CD4-positive, CD25-positive, alpha-beta regulatory T cell (primary cell): ENCODE measurements around the gene NRF1. TPM values are rescaled to one million over a fixed set of nuclear protein-coding genes. Genes with fewer than 3 reads are reported as not detected.
"Not testable (repeated sequence)": the region's sequence is repeated elsewhere in the genome, so short reads cannot be mapped to it uniquely, and the experiment has no call there.

ENCODE experiments used
- ATAC-seq, 2 donors: fragments of 150-1000 bp; cut with Tn5 transposase; one replicate each; pipeline ENCODE4 v1.10.0; 2021; ENCODE audit warnings: low read depth in 2 of 2, moderate number of reproducible peaks in 2 of 2, moderate library complexity in 1 of 2
- DNase-seq, 3 donors: peaks; one replicate each; pipeline versions ENCODE4 v3.0.0 to v3.0.0-alpha.2; 2012 to 2022; ENCODE audit warnings: mixed read lengths in 1 of 3
- H3K27ac ChIP-seq: one replicate; pipeline ENCODE4 v1.7.0; 2013; ENCODE audit warnings: mild to moderate bottlenecking, low read length; ENCODE audit not compliant: insufficient read depth, poor library complexity, severe bottlenecking
- H3K27me3 ChIP-seq: one replicate; pipeline ENCODE4 v1.7.0; 2013; ENCODE audit warnings: low read length; ENCODE audit not compliant: control insufficient read depth, insufficient read depth
- H3K36me3 ChIP-seq: one replicate; pipeline ENCODE4 v1.7.0; 2013; ENCODE audit warnings: mild to moderate bottlenecking, low read length, moderate library complexity; ENCODE audit not compliant: control insufficient read depth, insufficient read depth
- H3K4me1 ChIP-seq: 2 replicates; pipeline ENCODE4 v1.7.0; 2013; ENCODE audit warnings: mild to moderate bottlenecking, low read length; ENCODE audit not compliant: insufficient read depth, control insufficient read depth, poor library complexity, severe bottlenecking
- H3K4me3 ChIP-seq: one replicate; pipeline ENCODE4 v1.7.0; 2013; ENCODE audit warnings: low read depth, mild to moderate bottlenecking, low read length, moderate library complexity
- H3K9me3 ChIP-seq, 2 experiments: 1 replicate in 1 of 2; 2 replicates in 1 of 2; pipeline ENCODE4 v1.7.0; 2013; ENCODE audit warnings: low read length in 2 of 2, mild to moderate bottlenecking in 1 of 2, moderate library complexity in 1 of 2; ENCODE audit not compliant: control insufficient read depth in 2 of 2
- H3K27ac Mint-ChIP-seq, 3 donors: one replicate each; pipeline ENCODE4 v1.8.0; 2020 to 2022; ENCODE audit warnings: mild to moderate bottlenecking in 3 of 3, mixed read lengths in 3 of 3, moderate library complexity in 2 of 3
- H3K27me3 Mint-ChIP-seq: one replicate; pipeline ENCODE4 v1.8.0; 2022; ENCODE audit warnings: mild to moderate bottlenecking, mixed read lengths
- H3K36me3 Mint-ChIP-seq: one replicate; pipeline ENCODE4 v1.8.0; 2020; ENCODE audit warnings: mixed read lengths
- H3K4me1 Mint-ChIP-seq, 4 donors: one replicate each; pipeline ENCODE4 v1.8.0; 2020 to 2022; ENCODE audit warnings: mixed read lengths in 4 of 4, mild to moderate bottlenecking in 1 of 4
- H3K4me3 Mint-ChIP-seq, 4 donors: one replicate each; pipeline ENCODE4 v1.8.0; 2020 to 2022; ENCODE audit warnings: mild to moderate bottlenecking in 4 of 4, mixed read lengths in 4 of 4, moderate library complexity in 3 of 4
- H3K9me3 Mint-ChIP-seq, 7 donors: one replicate each; pipeline ENCODE4 v1.8.0; 2020 to 2022; ENCODE audit warnings: mixed read lengths in 7 of 7, mild to moderate bottlenecking in 3 of 7, moderate library complexity in 2 of 7
- polyA plus RNA-seq, 4 donors: library from polyadenylated mRNA; unstranded; fragments of 300-500 nt; fragmentation: Illumina TruSeq; gene quantifications; one replicate each; pipeline ENCODE4 v1.2.3, GENCODE V29; 2021
- total RNA-seq: library from RNA; stranded (reverse); gene quantifications from one replicate; pipeline ENCODE4 v1.2.3, GENCODE V29; 2022

NRF1 gene
- total and polyA plus RNA-seq, 5 donors from 2014 or later, result 19.6 to 42.5 (median 26.3) TPM

- DNase-seq (no peak), ATAC-seq (no peak)
- Histone ChIP-seq H3K4me3 (no peak overlapping the region), H3K4me1 (peaks cover 11% of the 10 kb centered on the region), H3K9me3 (no peaks in the 10 kb centered on the region), H3K27me3 (peaks cover 15% of the 10 kb centered on the region), H3K27ac (no peak overlapping the region), H3K36me3 (no peaks in the 10 kb centered on the region)
- H3K36me3 Mint-ChIP-seq, result no peaks in the 10 kb centered on the region
- H3K9me3 Mint-ChIP-seq, result peaks cover 0 to 3% (median 0%) of the 10 kb centered on the region in 7 donors
- peaks cover 0 to 15% (median 6%) of the 10 kb centered on the region in 4 donors for H3K4me1 Mint-ChIP-seq
- H3K4me3 Mint-ChIP-seq, result no peak overlapping the region
- H3K27ac Mint-ChIP-seq, result no peak overlapping the region
- H3K27me3 Mint-ChIP-seq, result peaks cover 54% of the 10 kb centered on the region
Measured at GRCh38 chr7:129790136-129790535, 178.6 kb downstream of the NRF1 start.

GRCh38 chr7:129792721-129793120, 181.2 kb downstream of the NRF1 start:
- no peak overlapping the region for H3K27ac Mint-ChIP-seq
- peaks cover 0 to 2% (median 0%) of the 10 kb centered on the region in 7 donors for H3K9me3 Mint-ChIP-seq
- Histone ChIP-seq H3K9me3 (no peaks in the 10 kb centered on the region), H3K4me3 (no peak overlapping the region), H3K27ac (no peak overlapping the region), H3K36me3 (no peaks in the 10 kb centered on the region), H3K27me3 (peaks cover 3% of the 10 kb centered on the region), H3K4me1 (no peaks in the 10 kb centered on the region)
- no peak overlapping the region for H3K4me3 Mint-ChIP-seq
- H3K36me3 Mint-ChIP-seq, result no peaks in the 10 kb centered on the region
- no peak for ATAC-seq
- DNase-seq, result no peak
- peaks cover 28% of the 10 kb centered on the region for H3K27me3 Mint-ChIP-seq
- H3K4me1 Mint-ChIP-seq, result no peaks in the 10 kb centered on the region

- Histone ChIP-seq H3K4me3 (no peak overlapping the region), H3K27ac (no peak overlapping the region), H3K4me1 (no peaks in the 10 kb centered on the region), H3K36me3 (no peaks in the 10 kb centered on the region), H3K9me3 (no peaks in the 10 kb centered on the region), H3K27me3 (peaks cover 3% of the 10 kb centered on the region)
- no peak for DNase-seq
- peaks cover 22% of the 10 kb centered on the region for H3K27me3 Mint-ChIP-seq
- H3K27ac Mint-ChIP-seq, result no peak overlapping the region
- H3K4me1 Mint-ChIP-seq, result no peaks in the 10 kb centered on the region
- H3K36me3 Mint-ChIP-seq, result no peaks in the 10 kb centered on the region
- H3K4me3 Mint-ChIP-seq, result no peak overlapping the region
- peaks cover 0 to 2% (median 0%) of the 10 kb centered on the region in 7 donors for H3K9me3 Mint-ChIP-seq
- ATAC-seq, result no peak
Measured at GRCh38 chr7:129793506-129794310, 182.2 kb downstream of the NRF1 start.

GRCh38 chr7:129794461-129794860, 182.9 kb downstream of the NRF1 start:
- not testable (repeated sequence) for DNase-seq, ATAC-seq, H3K27ac ChIP-seq, H3K4me1 Mint-ChIP-seq, H3K36me3 ChIP-seq, H3K4me3 ChIP-seq, H3K4me1 ChIP-seq, H3K9me3 Mint-ChIP-seq, H3K27me3 ChIP-seq, H3K4me3 Mint-ChIP-seq, H3K9me3 ChIP-seq, H3K27ac Mint-ChIP-seq, H3K36me3 Mint-ChIP-seq
- peaks cover 15% of the 10 kb centered on the region for H3K27me3 Mint-ChIP-seq

DNA sequence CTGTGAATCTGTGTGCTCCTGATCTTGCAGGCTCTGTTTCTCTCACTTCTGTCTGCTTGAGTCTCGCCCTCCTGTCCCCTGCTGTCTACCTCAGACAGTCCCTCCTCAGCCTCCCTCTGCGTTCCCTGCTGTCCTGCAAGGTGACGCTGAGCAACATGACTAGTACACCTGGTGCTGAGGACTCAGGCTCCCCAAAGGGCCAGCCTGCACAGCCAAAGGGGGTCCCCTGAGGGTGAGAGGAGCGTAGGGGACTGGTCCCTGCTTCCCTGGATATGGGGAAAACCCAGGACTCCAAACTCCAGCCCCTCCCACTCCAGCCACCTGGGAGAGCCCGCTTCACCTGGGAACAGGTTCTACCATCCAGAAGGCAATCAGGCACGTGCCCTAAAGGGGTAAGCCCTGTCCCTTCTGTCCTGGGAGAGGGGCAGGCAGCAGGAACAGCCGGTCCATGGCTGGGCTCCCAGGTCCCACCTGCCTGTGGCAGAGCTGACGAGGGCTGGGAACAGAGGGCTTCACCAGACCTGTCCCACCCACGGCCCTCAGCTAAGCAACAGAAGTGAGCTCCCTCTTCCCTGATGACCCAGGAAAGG, 184.8 kb downstream of the NRF1 start:
- no peaks in the 10 kb centered on the region for H3K27me3 ChIP-seq
- H3K27ac Mint-ChIP-seq, result no peak overlapping the region
- no peaks in the 10 kb centered on the region for H3K4me1 Mint-ChIP-seq
- H3K4me3 ChIP-seq, result no peak overlapping the region
- peaks cover 0 to 2% (median 0%) of the 10 kb centered on the region in 7 donors for H3K9me3 Mint-ChIP-seq
- no peak overlapping the region for H3K4me3 Mint-ChIP-seq
- H3K36me3 Mint-ChIP-seq, result no peaks in the 10 kb centered on the region
- no peaks in the 10 kb centered on the region for H3K36me3 ChIP-seq
- H3K27me3 Mint-ChIP-seq, result peaks cover 8% of the 10 kb centered on the region
- no peak for ATAC-seq
- DNase-seq, result no peak
- no peaks in the 10 kb centered on the region for H3K9me3 ChIP-seq
- H3K27ac ChIP-seq, result no peak overlapping the region
- H3K4me1 ChIP-seq, result no peaks in the 10 kb centered on the region

- Histone ChIP-seq H3K27ac (no peak overlapping the region), H3K4me3 (no peak overlapping the region), H3K36me3 (no peaks in the 10 kb centered on the region), H3K27me3 (no peaks in the 10 kb centered on the region), H3K4me1 (no peaks in the 10 kb centered on the region), H3K9me3 (no peaks in the 10 kb centered on the region)
- no peak overlapping the region for H3K27ac Mint-ChIP-seq
- H3K27me3 Mint-ChIP-seq, result peaks cover 5% of the 10 kb centered on the region
- DNase-seq (no peak), ATAC-seq (no peak)
- H3K9me3 Mint-ChIP-seq, result peaks cover 0 to 2% (median 0%) of the 10 kb centered on the region in 7 donors
- no peaks in the 10 kb centered on the region for H3K36me3 Mint-ChIP-seq
- H3K4me3 Mint-ChIP-seq, result no peak overlapping the region
- H3K4me1 Mint-ChIP-seq, result no peaks in the 10 kb centered on the region
Measured at GRCh38 chr7:129797214-129797789, 185.8 kb downstream of the NRF1 start.

- no peak overlapping the region for H3K27ac Mint-ChIP-seq
- H3K4me3 ChIP-seq, result no peak overlapping the region
- H3K9me3 Mint-ChIP-seq, result peaks cover 0 to 2% (median 0%) of the 10 kb centered on the region in 7 donors
- H3K36me3 Mint-ChIP-seq, result no peaks in the 10 kb centered on the region
- peaks cover 8% of the 10 kb centered on the region for H3K27me3 Mint-ChIP-seq
- no peaks in the 10 kb centered on the region for H3K9me3 ChIP-seq
- no peak overlapping the region for H3K27ac ChIP-seq
- H3K4me1 Mint-ChIP-seq, result no peaks in the 10 kb centered on the region
- no peak for DNase-seq
- ATAC-seq, result no peak
- H3K4me1 ChIP-seq, result no peaks in the 10 kb centered on the region
- H3K27me3 ChIP-seq, result no peaks in the 10 kb centered on the region
- H3K36me3 ChIP-seq, result no peaks in the 10 kb centered on the region
- H3K4me3 Mint-ChIP-seq, result no peak overlapping the region
Measured at GRCh38 chr7:129798616-129799349, 187.3 kb downstream of the NRF1 start.
